NCI-H1092 treated with DMSO at 0.1 percent for 48 hours (cell line): Measurements from ENCODE around the gene LRRK1.

Source experiments
- DNase-seq: peaks from one replicate; lab custom pipeline; 2025; lab: John Stamatoyannopoulos, UW

Gene LRRK1

GRCh38 chr15:100972975-100973350 is 53.8 kb downstream of the LRRK1 start:
- DNase-seq, result no peak

DNA sequence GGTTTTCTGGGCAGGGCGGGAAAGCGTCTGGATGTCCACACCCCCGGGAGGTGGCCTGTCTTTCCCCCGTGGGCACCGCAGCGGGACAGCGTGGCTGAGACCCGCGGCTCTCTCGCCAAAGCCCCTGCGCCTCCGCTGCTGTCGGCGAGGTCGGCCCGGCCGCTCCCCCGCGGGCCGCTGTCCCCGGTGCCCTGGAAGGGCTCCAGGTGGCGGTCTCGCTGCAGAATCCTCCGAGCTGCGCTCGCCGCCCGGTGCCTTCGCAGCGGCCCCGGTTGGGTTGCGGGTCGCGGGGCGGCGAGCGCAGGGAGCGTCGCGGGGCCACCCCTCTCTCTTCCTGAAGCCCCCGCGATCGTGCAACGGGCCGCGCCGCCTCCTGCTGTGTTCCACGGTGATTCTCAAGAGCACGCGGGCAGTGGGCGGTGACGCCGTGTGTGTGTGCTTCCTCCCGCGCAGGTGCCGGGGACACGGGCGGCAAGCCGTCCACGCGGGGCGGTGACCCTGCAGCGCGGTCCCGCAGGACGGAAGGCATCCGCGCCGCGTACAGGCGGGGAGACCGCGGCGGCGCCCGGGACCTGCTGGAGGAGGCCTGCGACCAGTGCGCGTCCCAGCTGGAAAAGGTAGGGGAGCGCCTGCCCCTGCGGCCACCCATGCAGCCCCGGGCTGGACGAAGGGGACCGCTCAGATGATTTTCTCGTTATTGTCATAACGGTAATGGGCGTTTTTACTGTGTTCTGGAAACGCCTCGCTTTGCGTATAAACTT is 54.4 kb downstream of the LRRK1 start:
- no peak for DNase-seq

DNA sequence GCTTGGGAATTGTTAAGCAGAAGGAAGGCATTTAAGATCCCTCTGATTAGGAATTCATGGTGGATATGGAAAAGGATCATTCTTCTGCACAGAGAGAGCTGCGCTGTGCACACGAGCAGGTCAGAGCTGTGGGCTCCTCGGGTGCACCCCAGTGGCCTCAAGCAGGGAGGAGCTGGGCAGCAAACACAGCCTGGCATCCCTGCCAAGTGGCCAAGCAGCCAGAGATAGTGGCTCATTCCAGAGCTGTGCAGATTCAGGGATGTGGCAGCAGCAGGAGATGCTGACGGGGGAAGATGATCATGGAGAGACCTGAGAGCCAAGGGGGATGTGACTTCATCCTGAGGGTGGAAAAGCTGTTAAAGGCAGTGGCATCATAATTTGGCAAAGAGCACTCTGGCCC is 55.9 kb downstream of the LRRK1 start:
- DNase-seq, result no peak

DNA sequence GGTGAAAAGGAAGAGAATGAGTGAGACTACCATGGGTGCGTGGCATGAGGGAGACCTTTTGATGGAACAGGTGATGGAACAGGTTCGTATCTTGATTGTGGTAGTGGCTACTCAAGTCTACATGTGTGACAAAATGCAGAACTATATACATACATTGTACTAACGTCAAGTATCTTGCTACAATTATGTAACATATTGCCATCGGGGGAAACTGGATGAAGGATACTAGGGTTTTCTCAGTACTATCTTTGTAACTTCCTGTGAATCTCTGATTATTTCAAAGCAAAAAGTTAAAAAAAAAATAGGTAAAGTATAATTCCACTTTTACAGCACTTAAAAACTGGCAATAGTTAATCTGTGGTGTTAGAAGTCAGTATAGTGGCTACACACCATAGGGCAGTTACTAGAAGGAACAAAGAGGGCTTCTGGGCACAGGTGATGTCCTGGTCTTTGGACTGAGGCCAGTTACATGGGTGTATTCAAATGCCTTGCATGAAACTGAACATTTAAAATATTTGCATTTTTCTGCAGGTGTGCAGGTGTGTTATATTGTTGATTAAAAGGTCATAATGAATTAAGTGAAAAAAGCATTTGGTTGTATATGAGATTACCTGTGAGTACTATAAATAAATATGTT is 61.4 kb downstream of the LRRK1 start:
- no peak for DNase-seq

DNA sequence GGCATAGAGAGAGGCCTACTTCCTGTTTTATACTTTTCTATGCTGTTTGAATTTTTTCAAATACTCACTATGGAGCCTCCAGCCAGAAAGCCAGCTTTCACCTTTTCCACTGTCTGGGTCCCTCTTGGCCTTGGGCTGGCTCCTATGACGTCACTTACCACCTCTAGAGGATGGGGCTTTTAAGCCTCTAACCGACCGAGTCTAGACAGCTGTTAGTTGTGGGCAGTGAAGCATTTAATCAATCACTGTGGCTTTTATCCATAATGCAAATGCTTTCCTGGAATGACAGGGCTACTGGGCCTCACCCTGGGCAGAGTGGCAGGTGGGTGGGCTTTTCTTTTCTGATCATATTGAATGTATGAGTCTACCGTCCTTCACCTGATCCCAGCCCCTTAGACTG is 61.9 kb downstream of the LRRK1 start:
- DNase-seq, result no peak

DNA sequence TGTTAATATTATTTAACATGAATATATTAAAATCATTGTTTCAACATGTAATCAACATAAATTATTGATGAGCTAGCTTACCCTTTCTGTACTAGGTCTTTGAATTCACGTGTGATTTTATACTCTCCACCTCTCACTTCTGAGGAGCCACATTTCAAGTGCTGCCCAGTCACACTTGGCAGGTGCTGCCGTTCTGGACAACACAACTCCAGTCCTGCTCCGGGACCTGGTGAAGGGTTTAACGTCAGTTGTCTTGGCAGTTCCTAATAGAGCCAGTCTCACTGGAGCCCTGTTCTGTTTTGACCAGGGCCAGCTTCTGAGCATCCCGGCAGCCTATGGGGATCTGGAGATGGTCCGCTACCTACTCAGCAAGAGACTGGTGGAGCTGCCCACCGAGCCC is 64.1 kb downstream of the LRRK1 start:
- DNase-seq, result no peak

- DNase-seq, result no peak
Observed at GRCh38 chr15:100985401-100985800, 66.2 kb downstream of the LRRK1 start.

DNA sequence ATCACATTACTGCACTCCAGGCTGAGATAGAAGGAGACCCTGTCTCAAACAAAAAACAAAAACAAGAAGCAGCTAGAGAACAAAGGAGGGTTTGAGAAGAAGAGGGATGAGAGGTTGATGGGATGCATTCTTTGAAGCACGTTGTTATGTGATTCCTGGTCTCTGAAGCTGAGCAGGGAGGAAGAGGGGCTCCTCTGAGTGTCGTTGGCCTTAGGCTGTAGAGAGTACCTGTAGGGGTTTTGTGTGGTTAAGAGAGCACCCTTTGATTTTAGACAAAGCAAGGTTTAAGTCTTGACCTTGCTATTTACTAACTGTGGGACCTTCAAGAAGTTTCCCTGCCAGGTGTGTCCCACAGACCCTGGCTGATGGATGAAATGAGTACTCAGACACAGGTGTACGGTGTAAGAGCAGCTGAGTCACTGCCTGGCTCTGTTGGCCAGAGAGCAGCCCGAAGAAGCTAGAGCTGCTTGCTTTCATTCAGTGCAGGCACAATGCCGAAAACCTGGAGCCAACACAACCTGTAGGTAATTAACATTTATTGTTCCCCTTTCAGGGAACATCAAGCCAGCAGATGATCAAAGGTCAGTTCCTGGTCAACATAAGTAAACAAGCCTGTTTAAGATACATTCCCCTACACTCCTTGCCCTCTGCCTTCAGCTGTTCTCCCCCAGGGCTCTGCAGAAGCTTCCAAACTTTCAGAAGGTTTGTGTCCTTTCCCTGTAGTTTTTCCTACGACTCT is 67.2 kb downstream of the LRRK1 start:
- DNase-seq, result no peak

DNA sequence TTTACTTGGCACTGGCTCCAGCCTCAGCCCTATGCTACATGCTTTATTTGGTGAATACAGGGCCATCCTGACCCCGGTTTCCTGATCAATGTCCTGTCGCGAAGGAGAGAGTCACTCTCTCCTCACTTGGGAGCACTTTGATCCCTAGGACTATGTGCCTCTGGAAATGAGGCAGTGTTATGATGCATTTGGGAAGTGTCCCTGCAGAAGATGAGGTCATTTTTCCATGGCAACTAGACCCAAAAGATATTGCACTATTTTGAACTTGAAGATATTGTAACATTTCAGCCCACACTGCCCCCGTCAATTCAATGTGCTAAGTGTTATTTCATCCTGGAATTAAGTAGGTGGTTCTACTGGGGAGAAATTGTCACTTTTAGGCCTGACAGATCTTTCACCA is 68.0 kb downstream of the LRRK1 start:
- no peak for DNase-seq

DNA sequence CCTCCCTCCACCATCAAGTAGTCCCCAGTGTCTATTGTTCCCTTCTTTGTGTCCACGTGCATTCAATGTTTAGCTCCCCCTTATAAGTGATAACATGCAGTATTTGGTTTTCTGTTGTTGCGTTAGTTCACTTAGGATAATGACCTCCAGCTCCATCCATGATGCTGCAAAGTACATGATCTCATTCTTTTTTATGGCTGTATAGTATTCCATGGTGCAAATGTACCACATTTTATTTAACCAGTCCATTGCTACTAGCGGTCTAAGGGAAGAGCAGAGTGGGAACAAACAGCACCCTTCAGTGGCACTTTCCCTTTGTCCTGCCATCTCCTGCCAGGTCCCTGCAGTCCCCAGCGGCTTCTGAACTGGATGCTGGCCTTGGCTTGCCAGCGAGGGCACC is 69.1 kb downstream of the LRRK1 start:
- DNase-seq, result no peak

DNA sequence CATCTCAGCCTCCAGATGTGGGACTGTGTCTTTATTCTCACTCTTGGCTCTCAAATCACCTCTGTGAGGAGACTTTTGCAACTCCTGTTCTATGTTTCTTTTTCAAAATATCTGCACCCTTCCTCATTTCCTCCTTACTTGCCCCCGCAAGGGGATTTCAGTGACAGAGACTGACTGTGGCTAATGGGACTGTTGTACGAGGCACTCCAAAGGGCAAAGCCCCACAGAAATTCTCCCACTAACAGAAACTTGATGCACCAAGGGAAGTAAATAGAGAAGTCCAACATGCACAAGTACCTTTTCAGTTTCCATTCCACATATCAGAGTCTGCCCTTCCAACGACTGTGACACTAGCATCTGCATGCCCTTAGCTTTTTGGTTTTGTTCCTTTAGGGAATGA is 69.7 kb downstream of the LRRK1 start:
- DNase-seq, result no peak

GRCh38 chr15:100994597-100995446 is 75.7 kb downstream of the LRRK1 start:
- DNase-seq, result no peak

GRCh38 chr15:100995471-100996430 is 76.6 kb downstream of the LRRK1 start:
- no peak for DNase-seq

GRCh38 chr15:100997442-100997841 is 78.3 kb downstream of the LRRK1 start:
- DNase-seq, result no peak

DNA sequence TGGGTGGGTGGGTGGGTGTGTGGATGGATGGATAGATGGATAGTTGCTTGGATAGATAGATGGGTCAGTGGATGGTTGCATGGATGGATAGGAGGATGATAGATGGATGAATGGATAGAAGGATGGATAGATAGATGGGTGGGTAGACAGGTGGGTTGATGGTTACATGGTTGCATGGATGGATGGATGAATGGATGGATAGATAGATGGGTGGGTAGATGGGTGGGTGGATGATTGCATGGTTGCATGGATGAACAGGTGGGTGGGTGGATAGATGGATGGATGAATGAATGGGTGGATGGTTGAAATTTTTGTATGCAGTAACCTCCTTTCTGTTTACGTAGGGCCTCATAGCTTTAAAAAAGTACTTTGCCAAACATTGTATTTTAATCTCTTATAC is 79.5 kb downstream of the LRRK1 start:
- DNase-seq, result no peak

DNA sequence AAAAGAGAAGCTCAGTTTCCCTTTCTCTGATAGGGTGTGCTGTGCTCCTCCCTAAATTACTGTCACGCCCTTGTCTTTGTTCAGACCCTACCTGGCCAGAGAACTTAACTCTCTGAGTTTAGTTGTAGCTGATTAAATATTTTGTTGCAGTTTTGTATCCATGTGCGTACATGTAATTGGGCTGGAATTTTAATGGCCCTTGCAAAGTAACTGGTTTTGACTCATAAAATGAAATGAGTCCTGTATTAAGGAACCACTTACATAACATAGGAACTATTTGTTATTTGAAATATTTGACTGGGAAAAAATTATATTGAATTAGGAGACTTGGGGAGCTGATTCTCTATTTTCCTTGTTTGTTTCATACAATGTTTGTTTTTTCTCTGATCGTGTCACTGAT is 80.2 kb downstream of the LRRK1 start:
- DNase-seq, result no peak

DNA sequence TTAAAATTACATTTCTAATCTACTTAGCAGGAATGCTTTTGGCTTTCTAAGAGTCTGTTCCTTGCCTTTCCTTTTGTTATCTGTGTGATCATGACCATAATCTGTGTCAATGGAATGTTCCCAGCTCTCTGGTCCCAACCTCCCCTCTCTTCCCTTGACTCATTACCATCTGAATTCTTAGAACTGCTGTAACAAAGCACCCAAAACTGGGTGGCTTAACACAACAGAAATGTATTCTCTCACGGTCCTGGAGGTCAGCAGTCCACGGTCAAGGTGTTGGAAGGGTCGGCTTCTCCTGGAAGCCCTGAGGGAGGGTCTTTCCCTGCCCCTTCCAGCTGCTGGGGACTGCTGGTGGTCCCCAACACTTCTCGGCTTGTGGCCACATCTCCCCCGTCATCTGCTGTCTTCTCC is 81.1 kb downstream of the LRRK1 start:
- DNase-seq, result no peak

- no peak for DNase-seq
Observed at GRCh38 chr15:101001056-101001455, 81.9 kb downstream of the LRRK1 start.

DNA sequence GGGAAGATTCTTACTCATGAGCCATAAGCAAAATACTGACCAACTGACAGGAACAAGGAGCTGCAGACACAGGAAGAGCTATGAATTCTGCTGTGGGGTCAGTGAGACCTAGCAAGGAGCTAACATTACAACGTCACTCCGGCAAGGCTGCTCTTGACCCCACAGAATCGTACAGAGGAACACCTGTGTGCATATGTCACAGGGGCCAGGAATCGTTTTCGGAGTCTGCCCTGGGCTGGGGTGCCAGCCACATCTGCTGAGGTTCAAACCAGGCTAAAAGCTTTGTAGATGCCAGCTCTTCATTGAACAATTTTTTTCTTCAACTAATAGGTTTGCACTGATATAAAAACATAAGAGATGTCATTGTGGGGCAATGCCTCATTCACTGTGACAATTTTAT is 82.6 kb downstream of the LRRK1 start:
- no peak for DNase-seq

DNA sequence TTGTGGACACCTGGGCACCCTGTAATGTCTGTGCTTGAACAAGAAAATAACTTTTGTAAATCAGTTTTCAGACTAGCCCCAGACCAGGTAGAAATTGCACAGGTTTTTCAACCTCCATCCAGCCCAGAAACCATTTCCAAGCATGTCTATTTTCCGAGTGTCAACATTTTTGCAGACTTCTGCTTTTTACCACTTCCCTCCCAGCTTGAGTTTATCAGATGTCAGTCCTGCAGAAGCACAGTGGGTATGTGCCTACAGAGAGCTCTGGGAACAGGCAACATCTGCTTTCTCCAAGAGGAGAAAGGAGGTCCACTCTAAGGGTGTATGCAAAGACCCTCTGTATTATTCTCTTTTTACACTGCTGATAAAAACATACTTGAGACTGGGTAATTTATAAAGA is 83.9 kb downstream of the LRRK1 start:
- no peak for DNase-seq

DNA sequence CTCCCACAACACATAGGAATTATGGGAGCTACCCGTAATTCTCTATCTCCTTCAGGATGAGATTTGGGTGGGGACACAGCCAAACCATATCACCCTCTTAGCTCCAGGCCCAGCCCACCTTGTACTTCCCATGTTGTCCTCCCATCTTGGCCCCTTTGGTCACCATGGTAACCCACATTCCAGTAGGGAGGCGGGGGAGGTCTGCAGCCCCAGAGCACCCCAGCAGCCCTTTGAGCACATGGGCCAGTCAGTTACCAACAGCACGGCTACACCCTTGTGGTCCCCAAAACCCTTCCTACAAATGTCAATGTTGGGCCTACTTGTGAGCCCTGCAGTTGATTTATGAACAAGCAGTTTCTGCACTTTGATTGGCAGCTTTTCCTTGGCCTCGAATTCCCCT is 84.5 kb downstream of the LRRK1 start:
- DNase-seq, result no peak
